Limb (tissue), 2 donors: Measurements from ENCODE around the gene CDCA3.
"Not testable (repeated sequence)": the region's sequence is repeated elsewhere in the genome, so short reads cannot be mapped to it uniquely, and the experiment has no call there.

Experiments
- DNase-seq, 2 donors: peaks; one replicate each; pipeline ENCODE4 v3.0.0-alpha.2; 2016; ENCODE audit errors: extremely low spot score in 2 of 2

CDCA3 gene

DNA sequence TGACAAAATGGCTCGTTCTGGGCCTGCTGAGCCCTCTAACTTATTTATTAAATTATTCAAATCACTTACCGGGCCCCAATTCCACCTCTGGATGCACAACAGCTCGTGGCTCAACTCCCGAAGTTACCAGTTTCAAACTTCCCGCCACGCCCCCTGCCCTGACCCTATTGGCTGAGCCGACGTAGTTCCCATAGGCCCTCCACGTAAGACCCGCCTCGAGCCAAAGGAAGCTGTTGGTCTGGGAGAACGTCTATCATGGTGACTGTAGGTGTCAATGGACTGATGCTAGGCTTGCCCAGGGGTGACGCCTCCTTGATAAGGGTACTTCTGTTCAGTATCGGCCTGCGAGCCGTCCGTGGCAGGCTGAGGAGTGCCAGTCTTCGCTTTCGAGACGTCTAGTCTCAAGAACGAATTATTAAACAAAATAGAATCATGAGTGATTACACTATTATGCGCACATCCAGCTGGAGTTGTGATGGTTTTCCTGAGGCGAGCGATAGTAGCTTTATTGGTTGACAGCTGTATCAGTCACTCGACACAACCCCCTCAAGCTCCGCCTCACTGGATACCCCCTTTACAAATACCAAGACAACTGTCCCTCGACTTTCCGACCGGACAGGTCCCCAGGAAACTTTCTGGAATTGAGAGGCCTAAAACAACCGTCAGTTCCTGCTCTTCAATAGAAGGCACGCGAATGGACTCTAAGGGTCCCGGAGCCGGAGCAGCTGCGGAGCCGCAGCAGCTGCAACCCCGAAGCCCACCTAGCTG, at the start of gene CDCA3:
Gene CDCA3 (minus strand): TSS at position 134 of the 768 bp plus-strand sequence. CDS start 334 bp downstream, outside the sequence.
- peak; percentile 93 to 98 for DNase-seq

DNA sequence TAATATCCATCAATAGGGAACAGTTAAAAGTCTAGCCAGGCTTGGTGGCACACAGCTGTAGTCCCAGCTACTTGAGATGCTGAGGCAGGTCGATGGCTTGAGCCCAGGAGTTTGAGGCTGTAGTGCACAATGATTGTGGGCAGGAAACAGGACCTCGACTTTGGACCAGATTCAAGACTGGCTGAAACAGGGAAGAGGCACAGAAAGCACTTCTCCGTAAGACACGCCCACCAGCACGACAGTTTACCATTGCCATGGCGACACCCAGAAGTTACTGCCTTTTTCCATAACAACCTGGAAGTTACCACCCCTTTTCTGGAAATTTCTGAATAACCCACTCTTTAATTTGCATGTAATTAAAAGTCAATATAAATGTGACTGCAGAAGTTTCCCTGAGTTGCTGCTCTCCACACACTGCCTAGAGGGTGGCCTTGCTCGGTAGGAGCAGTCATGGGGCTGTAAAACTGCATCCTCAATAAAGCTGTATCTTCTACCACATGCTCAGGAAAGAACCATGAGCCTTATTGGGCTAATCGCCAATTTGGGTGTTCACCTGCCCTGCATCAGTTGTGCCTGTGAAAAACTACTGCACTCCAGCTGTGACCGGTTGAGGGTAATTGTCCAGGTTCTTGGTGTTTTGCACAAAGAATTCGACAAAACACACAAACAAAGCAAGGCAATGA, 48.9 kb upstream of the CDCA3 start:
- peak in 1 of 2 donors; percentile 24 for DNase-seq

DNA sequence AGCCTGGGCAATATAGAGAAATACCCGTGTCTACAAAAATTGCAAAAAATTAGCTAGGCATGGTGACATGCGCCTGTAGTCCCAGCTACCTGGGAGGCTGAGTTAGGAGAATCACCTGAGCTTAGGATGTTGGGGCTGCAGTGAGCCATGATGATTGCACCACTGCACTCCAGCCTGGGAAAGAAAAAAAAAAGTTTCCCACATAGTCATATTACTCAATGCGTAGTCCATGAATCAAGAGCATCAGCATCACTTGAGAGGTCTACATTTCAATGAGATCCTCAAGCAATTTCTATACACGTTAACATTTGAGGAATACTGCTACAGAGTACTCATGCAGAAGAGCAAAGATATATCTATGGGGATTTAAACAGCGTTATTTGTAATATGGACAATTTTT, 48.3 kb upstream of the CDCA3 start:
- DNase-seq, result no peak

DNA sequence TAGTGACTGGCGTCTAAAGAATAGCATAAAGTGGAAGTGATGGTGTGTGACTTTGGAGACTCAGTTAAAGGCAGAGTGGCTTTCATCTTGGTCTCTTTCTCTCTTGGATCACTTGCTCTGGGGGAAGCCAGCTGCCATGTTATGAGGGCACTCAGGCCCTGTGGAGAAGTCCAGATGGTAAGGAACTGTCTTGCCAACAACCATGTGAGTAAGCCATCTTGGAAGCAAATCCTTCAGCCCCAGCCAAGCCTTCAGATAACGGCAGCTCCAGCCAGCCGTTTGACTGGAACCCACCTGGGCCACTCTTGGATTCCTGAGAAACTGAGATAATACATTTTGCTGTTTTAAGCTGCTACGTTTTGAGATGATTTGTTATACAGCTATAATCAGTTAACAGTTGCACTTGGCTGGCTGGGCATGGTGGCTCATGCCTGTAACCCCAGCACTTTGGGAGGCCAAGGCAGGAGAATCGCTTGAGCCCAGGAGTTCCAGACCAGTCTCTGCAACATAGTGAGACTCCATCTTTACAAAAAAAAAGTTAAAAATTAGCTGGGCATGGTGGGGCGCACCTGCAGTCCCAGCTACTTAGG, 45.9 kb upstream of the CDCA3 start:
- no peak for DNase-seq

DNA sequence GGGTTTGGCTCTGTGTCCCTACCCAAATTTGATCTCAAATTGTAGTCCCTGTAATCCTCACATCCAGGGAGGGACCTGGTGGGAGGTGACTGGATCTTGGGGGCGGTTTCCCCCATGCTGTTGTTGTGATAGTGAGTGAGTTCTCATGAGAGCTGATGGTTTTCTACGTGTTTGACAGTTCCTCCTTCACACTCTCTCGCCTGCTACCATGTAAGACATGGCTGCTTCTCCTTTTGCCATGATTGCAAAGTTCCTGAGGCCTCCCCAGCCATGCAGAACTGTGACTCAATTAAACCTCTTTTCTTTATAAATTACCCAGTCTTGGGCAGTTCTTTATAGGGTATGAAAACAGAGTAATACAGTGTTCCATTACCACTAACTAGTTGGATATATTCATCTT, 43.2 kb upstream of the CDCA3 start:
- DNase-seq, result no peak

DNA sequence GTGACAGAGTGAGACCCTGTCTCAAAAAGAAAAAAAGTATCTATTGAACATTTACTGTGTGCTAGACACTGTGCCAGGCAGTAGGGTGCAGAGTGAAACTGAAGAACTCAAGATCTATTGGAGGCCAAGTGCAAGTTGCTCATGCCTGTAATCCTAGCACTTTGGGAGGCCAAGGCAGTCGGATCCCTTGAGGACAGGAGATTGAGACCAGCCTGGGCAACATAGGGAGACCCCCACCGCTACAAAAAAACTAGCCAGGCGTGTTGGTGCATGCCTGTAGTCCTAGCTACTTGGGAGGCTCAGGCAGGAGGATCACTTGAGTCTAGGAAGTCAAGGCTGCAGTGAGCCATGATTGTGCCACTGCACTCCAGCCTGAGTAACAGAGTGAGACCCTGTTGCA, 41.6 kb upstream of the CDCA3 start:
- not testable (repeated sequence) for DNase-seq

DNA sequence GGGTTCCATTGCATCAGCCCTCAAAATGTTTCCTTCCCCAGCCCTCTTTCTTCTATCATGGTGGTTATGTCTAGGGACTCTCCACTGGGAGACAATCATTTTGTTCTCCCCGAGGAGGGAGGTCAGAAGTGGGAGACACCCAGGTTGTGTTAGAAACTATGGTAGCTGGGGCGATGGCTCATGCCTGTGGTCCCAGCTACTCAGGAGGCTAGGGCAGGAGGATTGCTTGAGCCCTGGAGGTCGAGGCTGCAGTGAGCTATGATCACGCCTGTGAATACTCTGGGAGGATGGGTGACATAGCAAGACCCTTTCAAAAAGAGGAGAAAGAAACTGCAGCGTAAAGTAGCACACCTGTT, 40.5 kb upstream of the CDCA3 start:
- DNase-seq, result no peak

DNA sequence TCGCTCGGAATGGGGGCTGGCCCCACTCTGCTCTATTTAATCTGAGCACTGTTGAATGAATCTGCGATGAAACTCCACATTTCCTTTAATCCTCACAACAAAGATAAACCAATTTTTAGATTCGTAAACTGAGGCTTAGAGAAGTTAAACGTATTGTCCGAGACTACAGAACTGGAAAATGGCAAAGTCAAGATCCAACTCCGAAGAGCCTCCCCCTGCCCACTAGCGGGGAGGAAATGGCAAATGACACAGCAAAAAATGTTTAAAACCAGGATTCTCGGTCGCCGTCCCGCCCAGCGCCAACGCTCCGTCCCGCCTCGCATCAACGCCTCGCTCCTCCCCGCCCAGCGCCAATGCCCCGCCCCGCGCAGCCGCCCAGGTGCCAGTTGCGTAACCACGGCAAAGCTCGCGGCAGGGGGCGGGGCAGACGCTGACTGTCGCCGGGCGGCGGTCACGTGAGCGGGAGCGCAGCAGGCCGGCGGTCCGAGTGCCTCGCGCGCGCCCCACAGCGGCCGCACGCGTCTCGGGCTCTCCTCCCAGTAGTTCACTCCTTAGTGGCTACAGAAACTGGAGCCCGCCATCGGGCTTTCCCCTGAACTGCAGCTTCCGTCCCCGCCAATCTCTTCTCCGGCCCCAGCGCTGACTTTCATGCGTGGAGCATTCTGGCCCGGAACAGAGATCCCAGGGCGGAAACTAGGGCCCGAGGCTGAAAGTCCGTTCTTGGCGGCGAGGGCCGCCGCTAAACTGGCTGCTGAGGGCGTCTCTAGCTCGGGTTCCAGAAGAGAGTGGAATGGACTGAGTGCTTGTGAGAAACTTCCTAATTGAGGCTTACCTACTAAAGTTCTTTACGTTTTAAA, 39.9 kb upstream of the CDCA3 start:
- peak; percentile 99 for DNase-seq

DNA sequence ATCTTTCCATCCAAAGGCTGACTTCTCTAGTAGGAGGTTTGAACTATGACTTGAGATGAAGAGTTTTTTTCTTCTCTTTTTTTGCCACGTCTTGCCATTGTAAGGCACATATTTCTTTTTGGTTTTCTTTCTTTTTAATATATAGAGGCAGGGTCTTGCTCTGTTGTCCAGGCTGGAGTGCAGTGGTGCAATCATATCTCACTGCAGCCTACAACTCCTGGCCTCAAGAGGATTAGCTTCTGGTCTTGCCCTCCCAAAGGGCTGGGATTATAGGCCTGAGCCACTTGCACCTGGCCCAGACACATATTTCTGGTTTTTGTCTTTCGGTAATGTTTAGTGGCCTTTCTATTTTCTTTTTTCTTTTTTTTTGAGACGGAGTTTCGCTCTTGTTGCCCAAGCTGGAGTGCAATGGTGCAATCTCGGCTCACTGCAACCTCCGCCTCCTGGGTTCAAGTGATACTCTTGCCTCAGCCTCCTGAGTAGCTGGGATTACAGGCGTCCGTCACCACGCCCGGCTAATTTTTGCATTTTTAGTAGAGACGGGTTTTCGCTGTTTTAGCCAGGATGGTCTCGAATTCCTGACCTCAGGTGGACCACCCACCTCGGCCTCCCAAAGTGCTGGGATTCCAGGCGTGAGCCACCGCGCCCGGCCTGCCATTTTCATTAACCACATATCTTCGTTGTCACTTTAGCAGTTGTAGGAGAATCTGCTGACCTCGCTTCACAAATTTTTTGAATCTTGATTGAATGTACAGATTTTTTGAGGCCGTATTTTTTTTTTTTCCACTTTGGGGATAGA, 38.9 kb upstream of the CDCA3 start:
- DNase-seq, result not testable (repeated sequence)

DNA sequence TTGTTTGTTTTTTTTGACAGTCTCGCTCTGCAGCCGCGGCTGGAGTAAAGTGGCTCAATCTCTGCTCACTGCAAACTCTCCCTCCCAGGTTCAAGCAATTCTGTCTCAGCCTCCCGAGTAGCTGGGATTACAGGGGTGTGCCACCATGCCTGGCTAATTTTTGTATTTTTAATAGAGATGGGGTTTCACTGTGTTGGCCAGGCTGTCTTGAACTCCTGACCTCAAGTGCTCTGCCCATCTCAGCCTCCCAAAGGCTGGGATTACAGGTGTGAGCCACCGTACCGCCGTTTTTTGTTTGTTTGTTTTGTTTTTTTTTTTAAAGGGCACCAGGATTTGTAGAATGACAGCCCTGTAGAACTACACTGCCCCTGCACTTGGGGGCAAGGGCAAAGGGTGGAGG, 37.7 kb upstream of the CDCA3 start:
- DNase-seq, result not testable (repeated sequence)

DNA sequence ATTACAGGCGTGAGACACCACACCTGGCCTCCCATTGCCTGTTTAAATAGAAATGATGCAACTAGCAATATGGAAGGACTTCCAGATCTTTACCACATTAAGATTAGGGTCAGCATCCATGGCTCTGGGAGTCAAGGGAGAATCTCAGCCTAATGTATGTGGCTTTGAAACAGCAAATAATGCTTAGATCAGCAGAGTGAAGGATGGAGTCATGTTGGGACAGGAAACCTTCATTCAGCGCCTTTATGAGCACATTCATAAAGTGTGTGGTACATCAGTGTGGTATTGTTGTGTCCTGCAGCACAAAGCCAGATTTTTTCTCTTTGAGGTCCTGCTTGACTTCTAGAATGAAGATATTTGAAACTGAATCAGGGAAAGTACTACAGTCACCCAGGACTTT, 37.3 kb upstream of the CDCA3 start:
- no peak for DNase-seq

DNA sequence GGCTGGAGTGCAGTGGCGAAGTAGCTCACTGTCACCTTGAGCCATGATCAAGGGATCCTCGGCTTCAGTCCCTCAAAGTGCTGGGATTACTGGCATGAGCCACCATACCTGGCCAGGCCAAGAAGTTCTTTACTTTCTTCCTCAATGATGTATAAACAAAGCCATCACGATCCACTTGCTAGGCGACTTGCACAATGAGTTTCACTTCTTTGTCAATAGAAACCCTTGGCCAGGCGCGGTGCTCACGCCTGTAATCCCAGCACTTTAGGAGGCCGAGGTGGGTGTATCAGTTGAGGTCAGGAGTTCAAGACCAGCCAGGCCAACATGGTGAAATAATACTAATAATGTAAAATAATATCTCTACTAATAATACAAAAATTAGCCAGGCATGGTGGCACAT, 36.4 kb upstream of the CDCA3 start:
- DNase-seq, result no peak

DNA sequence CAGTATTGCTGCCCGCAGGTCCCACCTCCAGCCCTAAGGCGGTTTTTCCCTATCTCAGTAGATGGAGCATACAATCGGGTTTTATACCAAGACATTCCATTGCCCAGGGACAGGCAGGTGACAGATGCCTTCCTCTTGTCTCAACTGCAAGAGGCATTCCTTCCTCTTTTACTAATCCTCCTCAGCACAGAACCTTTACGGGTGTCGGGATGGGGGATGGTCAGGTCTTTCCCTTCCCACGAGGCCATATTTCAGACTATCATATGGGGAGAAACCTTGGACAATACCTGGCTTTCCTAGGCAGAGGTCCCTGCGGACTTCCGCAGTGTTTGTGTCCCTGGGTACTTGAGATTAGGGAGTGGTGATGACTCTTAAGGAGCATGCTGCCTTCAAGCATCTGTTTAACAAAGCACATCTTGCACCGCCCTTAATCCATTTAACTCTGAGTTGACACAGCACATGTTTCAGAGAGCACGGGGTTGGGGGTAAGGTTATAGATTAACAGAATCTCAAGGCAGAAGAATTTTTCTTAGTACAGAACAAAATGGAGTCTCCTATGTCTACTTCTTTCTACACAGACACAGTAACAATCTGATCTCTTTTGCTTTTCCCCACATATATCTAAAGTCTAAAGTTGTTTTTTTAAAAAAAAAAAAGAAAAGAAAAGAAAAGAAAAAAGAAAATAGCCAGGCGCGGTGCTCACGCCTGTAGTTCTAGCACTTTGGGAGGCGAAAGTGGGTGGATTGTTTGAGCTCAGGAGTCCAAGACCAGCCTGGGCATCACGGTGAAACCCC, 35.3 kb upstream of the CDCA3 start:
- not testable (repeated sequence) for DNase-seq

DNA sequence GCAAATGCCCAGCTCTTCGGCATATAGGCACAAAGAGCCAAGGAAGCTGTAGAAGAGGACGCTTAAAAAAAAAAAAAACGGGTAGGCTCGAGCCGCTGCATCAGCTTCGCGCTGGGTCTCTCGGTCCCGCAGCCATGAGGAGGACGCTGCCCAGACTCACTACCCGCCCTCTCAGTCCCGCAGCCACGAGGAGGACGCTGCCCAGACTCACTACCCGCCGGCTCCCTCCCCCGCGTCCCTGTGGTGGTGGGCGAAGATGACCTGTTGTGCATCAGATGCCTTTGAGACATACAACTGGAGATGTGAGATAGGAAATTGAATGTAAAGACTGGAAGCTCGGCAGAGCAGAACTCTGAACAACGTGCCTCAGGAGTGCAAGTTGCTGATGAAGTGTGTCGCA, 33.5 kb upstream of the CDCA3 start:
- DNase-seq, result no peak

DNA sequence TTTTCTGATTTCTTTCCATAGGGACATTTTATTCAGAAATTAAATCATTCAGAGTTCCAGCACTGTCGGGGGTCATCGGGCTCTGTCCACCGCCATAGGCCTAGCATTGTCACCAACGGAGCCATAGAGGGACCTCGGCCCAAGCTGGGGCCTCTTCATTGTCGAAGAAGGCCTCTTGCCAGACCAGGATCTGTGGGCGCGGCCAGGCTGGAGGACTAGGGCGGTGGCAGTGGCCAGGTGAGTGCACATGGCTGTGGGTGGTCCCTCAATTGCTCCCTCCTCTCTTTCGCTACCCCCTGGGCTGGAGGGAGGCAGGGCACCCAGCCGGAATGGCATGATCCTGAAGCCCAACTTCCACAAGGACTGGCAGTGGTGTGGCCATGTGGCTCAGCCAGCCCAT, 32.6 kb upstream of the CDCA3 start:
- no peak for DNase-seq

DNA sequence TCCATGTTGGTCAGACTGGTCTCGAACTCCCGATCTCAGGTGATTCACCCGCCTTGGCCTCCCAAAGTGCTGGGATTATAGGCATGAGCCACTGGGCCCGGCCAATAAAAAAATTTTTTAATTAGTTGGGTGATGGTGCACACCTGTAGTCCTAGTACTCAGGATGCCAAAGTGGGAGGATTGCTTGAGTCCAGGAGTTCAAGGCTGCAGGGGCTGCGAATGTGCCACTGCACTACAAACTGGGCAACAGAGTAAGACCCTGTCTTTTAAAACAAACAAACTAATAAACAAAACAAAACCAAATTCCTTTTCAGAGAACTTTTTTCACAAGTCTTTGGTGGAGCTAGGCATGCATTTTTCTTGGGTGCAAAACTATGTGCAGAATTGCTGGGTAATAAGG, 32.2 kb upstream of the CDCA3 start:
- no peak for DNase-seq

DNA sequence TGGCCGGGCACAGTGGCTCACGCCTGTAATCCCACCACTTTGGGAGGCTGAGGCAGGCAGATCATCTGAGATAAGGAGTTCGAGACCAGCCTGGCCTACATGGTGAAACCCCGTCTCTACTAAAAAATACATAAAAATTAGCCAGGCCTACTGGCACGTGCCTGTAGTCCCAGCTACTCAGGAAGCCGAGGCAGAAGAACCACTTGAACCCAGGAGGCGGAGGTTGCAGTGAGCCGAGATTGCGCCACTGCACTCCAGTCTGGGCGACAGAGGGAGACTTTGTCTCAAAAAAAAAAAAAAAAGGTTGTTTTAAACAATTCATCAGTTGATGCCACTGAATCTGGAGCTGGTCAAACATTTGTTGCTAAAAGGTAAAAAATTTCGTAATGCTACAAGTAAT, 28.7 kb upstream of the CDCA3 start:
- not testable (repeated sequence) for DNase-seq

DNA sequence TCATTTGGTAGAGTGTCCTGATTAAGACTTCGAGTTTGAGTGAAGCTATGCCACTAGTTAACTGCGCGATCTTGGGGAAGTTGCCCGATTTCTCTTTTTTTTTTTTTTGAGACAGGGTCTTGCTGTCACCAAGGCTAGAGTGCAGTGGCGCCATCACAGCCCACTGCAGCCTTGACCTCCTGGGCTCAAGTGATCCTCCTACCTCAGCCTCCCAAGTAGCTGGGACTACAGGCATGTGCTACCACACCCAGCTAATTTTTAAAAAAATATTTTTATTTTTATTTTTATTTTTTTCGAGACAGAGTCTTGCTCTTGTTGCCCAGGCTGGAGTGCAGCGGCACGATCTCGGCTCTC, 22.9 kb upstream of the CDCA3 start:
- DNase-seq, result not testable (repeated sequence)

DNA sequence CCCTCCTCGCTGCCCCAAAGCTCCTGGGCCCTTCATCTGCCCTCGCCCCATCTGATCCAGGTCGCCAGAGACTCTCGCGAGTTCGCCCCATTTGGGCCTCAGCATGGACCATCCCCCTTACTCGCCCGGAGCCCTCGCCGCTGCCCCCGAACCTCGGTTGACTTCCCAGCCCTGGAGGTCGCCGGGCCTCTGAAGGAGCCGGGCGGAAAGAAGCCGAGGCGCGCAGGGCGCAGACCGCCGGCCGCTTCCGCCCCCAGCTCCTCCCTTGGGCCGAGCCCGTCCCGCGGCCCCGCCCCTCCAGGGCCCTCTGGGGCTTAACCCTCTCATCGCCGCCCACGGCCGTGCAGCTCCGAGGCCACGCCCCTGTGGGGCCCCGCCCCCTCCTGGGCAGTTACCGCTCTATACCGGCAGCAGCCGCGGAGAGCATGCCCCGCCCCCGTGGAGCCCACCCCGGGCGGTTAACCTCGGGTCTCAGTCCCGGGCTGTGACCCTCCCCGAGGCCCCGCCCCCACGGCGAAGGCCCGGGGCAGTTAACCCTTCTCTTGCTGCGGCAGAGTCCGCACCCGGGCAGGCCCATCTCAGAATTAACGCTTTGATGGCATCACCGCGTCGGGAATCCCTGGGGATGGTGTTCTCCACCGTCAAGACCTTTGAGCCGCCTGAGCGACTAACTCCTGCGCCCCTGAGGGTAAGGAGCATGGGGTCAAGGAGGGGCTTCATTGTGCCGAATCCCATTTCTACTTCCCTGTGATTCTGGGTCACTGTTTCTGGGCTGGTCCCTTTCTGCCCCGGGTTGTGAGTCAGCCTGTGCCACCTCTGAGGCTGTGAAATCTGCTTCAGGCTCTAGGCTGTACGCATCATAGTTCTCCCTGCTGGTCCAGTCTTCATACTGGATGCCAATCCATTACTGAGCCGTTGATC, 22.3 kb upstream of the CDCA3 start, which contains the start of gene SPSB2:
Gene SPSB2 (minus strand): TSS at position 210 of the 921 bp plus-strand sequence. CDS start 402 bp downstream, outside the sequence.
- DNase-seq, result peak; percentile 95 to 98
